MM.1S (cell line): ENCODE measurements around the gene PPME1.

Experiments
- DNase-seq: peaks from one replicate; pipeline ENCODE4 v3.0.0-alpha.2; 2015
- H2AFZ ChIP-seq: fragments of 300-600 bp; sonication (generic); 2 replicates; pipeline ENCODE4 v1.6.0; 2016; ENCODE audit warnings: antibody characterized with exemption, low read length
- H3F3A ChIP-seq: fragments of 300-600 bp; sonication (generic); 2 replicates; pipeline ENCODE4 v1.6.1; 2016; ENCODE audit warnings: mild to moderate bottlenecking, antibody characterized with exemption, low read length, moderate library complexity, mixed read lengths; ENCODE audit not compliant: insufficient read depth
- H3K27ac ChIP-seq: fragments of 300-600 bp; sonication (generic); 2 replicates; pipeline ENCODE4 v1.5.1; 2016; ENCODE audit warnings: mild to moderate bottlenecking, low read length
- H3K27me3 ChIP-seq: fragments of 300-600 bp; sonication (generic); replicated peaks from 2 replicates; pipeline ENCODE4 v1.6.0; 2016; ENCODE audit warnings: low read length; ENCODE audit not compliant: insufficient read depth
- H3K36me3 ChIP-seq: fragments of 300-600 bp; sonication (generic); replicated peaks from 2 replicates; pipeline ENCODE4 v1.6.1; 2016; ENCODE audit warnings: mild to moderate bottlenecking, low read length, mixed read lengths; ENCODE audit not compliant: insufficient read depth
- H3K4me1 ChIP-seq: fragments of 300-600 bp; sonication (generic); 2 replicates; pipeline ENCODE4 v1.6.1; 2016; ENCODE audit warnings: low read length, mixed read lengths
- H3K4me2 ChIP-seq: fragments of 300-600 bp; sonication (generic); 2 replicates; pipeline ENCODE4 v1.6.0; 2016; ENCODE audit warnings: low read depth, low read length
- H3K4me3 ChIP-seq: fragments of 300-600 bp; sonication (generic); 2 replicates; pipeline ENCODE4 v1.5.1; 2016; ENCODE audit warnings: low read length, mixed read lengths
- H3K79me2 ChIP-seq: fragments of 300-600 bp; sonication (generic); 2 replicates; pipeline ENCODE4 v1.6.1; 2016; ENCODE audit warnings: mixed run types, low read length, mixed read lengths
- H3K9ac ChIP-seq: fragments of 300-600 bp; sonication (generic); 2 replicates; pipeline ENCODE4 v1.6.1; 2016; ENCODE audit warnings: low read length, mixed read lengths
- H3K9me2 ChIP-seq: fragments of 300-600 bp; sonication (generic); replicated peaks from 2 replicates; pipeline ENCODE4 v1.6.1; 2016; ENCODE audit warnings: mild to moderate bottlenecking, low read length, mixed read lengths; ENCODE audit not compliant: insufficient read depth
- H3K9me3 ChIP-seq: fragments of 300-600 bp; sonication (generic); replicated peaks from 2 replicates; pipeline ENCODE4 v1.6.1; 2016; ENCODE audit warnings: mild to moderate bottlenecking, low read length, mixed read lengths; ENCODE audit not compliant: insufficient read depth
- H4K20me1 ChIP-seq: fragments of 300-600 bp; sonication (generic); 2 replicates; pipeline ENCODE4 v1.6.1; 2016; ENCODE audit warnings: mild to moderate bottlenecking, low read length, moderate library complexity, mixed read lengths; ENCODE audit not compliant: insufficient read depth
- EZH2 ChIP-seq: fragments of 300-600 bp; sonication (generic); optimal IDR thresholded peaks from 2 replicates; pipeline ENCODE3; 2017; ENCODE audit warnings: low read depth, mild to moderate bottlenecking, antibody characterized with exemption, low read length, mixed read lengths
- EZH2phosphoT487 ChIP-seq: fragments of 300-600 bp; sonication (generic); IDR thresholded peaks from 2 replicates; pipeline ENCODE4 v1.6.1; 2018; ENCODE audit warnings: antibody characterized with exemption, low read length
- TF ChIP-seq, protein P1 (sequence below): fragments of 300-600 bp; sonication (generic); IDR thresholded peaks from 2 replicates; pipeline ENCODE4 v1.5.1; 2016; ENCODE audit warnings: antibody characterized with exemption, low read length, mixed read lengths

The PPME1 gene

DNA sequence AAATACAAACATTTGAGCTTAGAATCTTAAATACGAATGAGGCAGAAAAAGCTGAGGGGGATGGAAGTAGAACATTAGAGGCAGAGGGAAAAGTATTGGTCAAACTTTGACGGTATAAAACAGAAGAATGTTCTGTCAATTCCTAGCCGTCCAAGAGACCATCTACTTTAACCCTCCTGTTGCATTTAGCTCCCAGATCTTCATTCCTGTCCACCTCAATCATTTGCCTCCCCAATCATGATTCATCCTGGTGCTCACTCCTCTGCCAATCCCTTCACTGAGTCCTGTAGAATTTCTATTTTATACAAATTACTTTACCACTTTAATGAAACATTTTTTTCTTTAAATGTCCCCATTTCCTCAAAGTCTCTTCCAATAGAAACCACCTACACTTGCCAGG, 28.5 kb upstream of the PPME1 start:
- no peaks in the 10 kb centered on the region for H3F3A ChIP-seq
- no peak overlapping the region for H3K27ac ChIP-seq
- no peaks in the 10 kb centered on the region for H3K79me2 ChIP-seq
- H3K4me3 ChIP-seq = no peak overlapping the region
- H3K4me1 ChIP-seq = no peaks in the 10 kb centered on the region
- H3K9ac ChIP-seq = no peak overlapping the region
- H2AFZ ChIP-seq = no peak overlapping the region
- H3K9me2 ChIP-seq = no peaks in the 10 kb centered on the region
- no peak overlapping the region for H3K4me2 ChIP-seq
- TF ChIP-seq EZH2phosphoT487 (no peak), EZH2 (no peak)
- TF ChIP-seq, protein P1, sequence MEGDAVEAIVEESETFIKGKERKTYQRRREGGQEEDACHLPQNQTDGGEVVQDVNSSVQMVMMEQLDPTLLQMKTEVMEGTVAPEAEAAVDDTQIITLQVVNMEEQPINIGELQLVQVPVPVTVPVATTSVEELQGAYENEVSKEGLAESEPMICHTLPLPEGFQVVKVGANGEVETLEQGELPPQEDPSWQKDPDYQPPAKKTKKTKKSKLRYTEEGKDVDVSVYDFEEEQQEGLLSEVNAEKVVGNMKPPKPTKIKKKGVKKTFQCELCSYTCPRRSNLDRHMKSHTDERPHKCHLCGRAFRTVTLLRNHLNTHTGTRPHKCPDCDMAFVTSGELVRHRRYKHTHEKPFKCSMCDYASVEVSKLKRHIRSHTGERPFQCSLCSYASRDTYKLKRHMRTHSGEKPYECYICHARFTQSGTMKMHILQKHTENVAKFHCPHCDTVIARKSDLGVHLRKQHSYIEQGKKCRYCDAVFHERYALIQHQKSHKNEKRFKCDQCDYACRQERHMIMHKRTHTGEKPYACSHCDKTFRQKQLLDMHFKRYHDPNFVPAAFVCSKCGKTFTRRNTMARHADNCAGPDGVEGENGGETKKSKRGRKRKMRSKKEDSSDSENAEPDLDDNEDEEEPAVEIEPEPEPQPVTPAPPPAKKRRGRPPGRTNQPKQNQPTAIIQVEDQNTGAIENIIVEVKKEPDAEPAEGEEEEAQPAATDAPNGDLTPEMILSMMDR = no peak
- DNase-seq = no peak
- no peaks in the 10 kb centered on the region for H3K36me3 ChIP-seq
- H3K9me3 ChIP-seq = no peaks in the 10 kb centered on the region
- no peaks in the 10 kb centered on the region for H4K20me1 ChIP-seq
- no peaks in the 10 kb centered on the region for H3K27me3 ChIP-seq

GRCh38 chr11:74144592-74144991, 26.5 kb upstream of the PPME1 start:
- Histone ChIP-seq H3K9ac (no peak overlapping the region), H3K9me2 (no peaks in the 10 kb centered on the region), H3K4me1 (no peaks in the 10 kb centered on the region), H3F3A (no peaks in the 10 kb centered on the region), H3K36me3 (no peaks in the 10 kb centered on the region), H3K27me3 (no peaks in the 10 kb centered on the region), H3K27ac (no peak overlapping the region), H3K4me3 (no peak overlapping the region), H3K9me3 (no peaks in the 10 kb centered on the region), H3K79me2 (no peaks in the 10 kb centered on the region), H3K4me2 (no peak overlapping the region), H4K20me1 (no peaks in the 10 kb centered on the region), H2AFZ (no peak overlapping the region)
- no peak for DNase-seq
- TF ChIP-seq EZH2 (no peak), EZH2phosphoT487 (no peak)
- TF ChIP-seq, protein P1 = no peak

GRCh38 chr11:74147199-74147929, 23.7 kb upstream of the PPME1 start:
- TF ChIP-seq, protein P1 = no peak
- TF ChIP-seq EZH2phosphoT487 = no peak
- TF ChIP-seq EZH2 = no peak
- H3K4me2 ChIP-seq = no peak overlapping the region
- H3K9ac ChIP-seq = no peak overlapping the region
- H3K9me3 ChIP-seq = no peaks in the 10 kb centered on the region
- no peaks in the 10 kb centered on the region for H3K4me1 ChIP-seq
- no peaks in the 10 kb centered on the region for H3F3A ChIP-seq
- H2AFZ ChIP-seq = no peak overlapping the region
- no peaks in the 10 kb centered on the region for H3K79me2 ChIP-seq
- H3K9me2 ChIP-seq = no peaks in the 10 kb centered on the region
- H3K27ac ChIP-seq = no peak overlapping the region
- H3K4me3 ChIP-seq = no peak overlapping the region
- no peaks in the 10 kb centered on the region for H3K27me3 ChIP-seq
- no peaks in the 10 kb centered on the region for H3K36me3 ChIP-seq
- no peak for DNase-seq
- H4K20me1 ChIP-seq = no peaks in the 10 kb centered on the region
